ENCODE measurements around the gene INPP5F.

INPP5F gene

DNA sequence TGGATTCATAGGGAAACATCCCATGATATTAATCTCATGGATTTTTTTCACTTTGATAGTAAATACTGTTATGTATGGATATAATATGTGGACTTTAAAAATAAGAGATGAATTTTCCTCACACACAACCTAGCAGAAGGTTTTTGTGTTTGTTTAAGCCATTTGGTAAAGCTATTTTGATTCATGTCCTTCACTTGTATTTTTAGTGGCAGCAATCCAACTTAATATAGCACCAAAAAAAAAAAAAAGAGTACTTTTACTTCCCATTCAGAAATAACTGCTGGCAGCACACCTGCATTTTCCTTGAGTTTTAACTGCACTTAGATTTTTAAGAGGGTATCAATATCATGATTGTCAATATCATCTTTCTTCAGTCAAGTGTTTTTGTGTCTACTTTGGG, 86.8 kb downstream of the INPP5F start:
- Histone ChIP-seq H3K36me3 (ENCODE audit: insufficient read depth, low read length) (no peaks in the 10 kb centered on the region), H3K79me2 (ENCODE audit: insufficient read depth, low read length) (no peaks in the 10 kb centered on the region), H3K9me2 (ENCODE audit: low read depth, low read length) (no peaks in the 10 kb centered on the region), H2AFZ (ENCODE audit: low read length) (no peak overlapping the region), H3K4me3 (ENCODE audit: low read depth, low read length, poor library complexity, severe bottlenecking) (no peak overlapping the region), H3K27ac (ENCODE audit: low read depth, low read length, poor library complexity, severe bottlenecking) (no peak overlapping the region), H4K20me1 (ENCODE audit: insufficient read depth, low read length) (no peaks in the 10 kb centered on the region), H3K9me3 (ENCODE audit: low read length) (no peaks in the 10 kb centered on the region), H3K4me1 (ENCODE audit: insufficient read depth, low read length, severe bottlenecking) (no peaks in the 10 kb centered on the region), H3K4me2 (ENCODE audit: low read length) (no peak overlapping the region), H3K27me3 (ENCODE audit: insufficient read depth, low read length) (no peaks in the 10 kb centered on the region), H3K9ac (ENCODE audit: low read length) (no peak overlapping the region), H3F3A (ENCODE audit: insufficient read depth, low read length) (no peaks in the 10 kb centered on the region)
- TF ChIP-seq EZH2 (IDR thresholded peaks at IDR 0.05; ENCODE audit: borderline replicate concordance, low read length), result no peak
- TF ChIP-seq, protein P1, sequence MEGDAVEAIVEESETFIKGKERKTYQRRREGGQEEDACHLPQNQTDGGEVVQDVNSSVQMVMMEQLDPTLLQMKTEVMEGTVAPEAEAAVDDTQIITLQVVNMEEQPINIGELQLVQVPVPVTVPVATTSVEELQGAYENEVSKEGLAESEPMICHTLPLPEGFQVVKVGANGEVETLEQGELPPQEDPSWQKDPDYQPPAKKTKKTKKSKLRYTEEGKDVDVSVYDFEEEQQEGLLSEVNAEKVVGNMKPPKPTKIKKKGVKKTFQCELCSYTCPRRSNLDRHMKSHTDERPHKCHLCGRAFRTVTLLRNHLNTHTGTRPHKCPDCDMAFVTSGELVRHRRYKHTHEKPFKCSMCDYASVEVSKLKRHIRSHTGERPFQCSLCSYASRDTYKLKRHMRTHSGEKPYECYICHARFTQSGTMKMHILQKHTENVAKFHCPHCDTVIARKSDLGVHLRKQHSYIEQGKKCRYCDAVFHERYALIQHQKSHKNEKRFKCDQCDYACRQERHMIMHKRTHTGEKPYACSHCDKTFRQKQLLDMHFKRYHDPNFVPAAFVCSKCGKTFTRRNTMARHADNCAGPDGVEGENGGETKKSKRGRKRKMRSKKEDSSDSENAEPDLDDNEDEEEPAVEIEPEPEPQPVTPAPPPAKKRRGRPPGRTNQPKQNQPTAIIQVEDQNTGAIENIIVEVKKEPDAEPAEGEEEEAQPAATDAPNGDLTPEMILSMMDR (IDR thresholded peaks at IDR 0.05; ENCODE audit: low read length), result no peak

GRCh38 chr10:119815671-119816070, 89.8 kb downstream of the INPP5F start:
- H4K20me1 ChIP-seq (ENCODE audit: insufficient read depth, low read length), result no peaks in the 10 kb centered on the region
- no peaks in the 10 kb centered on the region for H3K9me3 ChIP-seq (ENCODE audit: low read length)
- no peaks in the 10 kb centered on the region for H3K36me3 ChIP-seq (ENCODE audit: insufficient read depth, low read length)
- H3K27ac ChIP-seq (ENCODE audit: low read depth, low read length, poor library complexity, severe bottlenecking), result no peak overlapping the region
- no peak overlapping the region for H3K4me2 ChIP-seq (ENCODE audit: low read length)
- no peak overlapping the region for H3K4me3 ChIP-seq (ENCODE audit: low read depth, low read length, poor library complexity, severe bottlenecking)
- no peaks in the 10 kb centered on the region for H3K4me1 ChIP-seq (ENCODE audit: insufficient read depth, low read length, severe bottlenecking)
- no peak for TF ChIP-seq EZH2 (IDR thresholded peaks at IDR 0.05; ENCODE audit: borderline replicate concordance, low read length)
- TF ChIP-seq, protein P1 (IDR thresholded peaks at IDR 0.05; ENCODE audit: low read length), result no peak
- H2AFZ ChIP-seq (ENCODE audit: low read length), result no peak overlapping the region
- no peaks in the 10 kb centered on the region for H3K9me2 ChIP-seq (ENCODE audit: low read depth, low read length)
- H3K27me3 ChIP-seq (ENCODE audit: insufficient read depth, low read length), result no peaks in the 10 kb centered on the region
- no peaks in the 10 kb centered on the region for H3F3A ChIP-seq (ENCODE audit: insufficient read depth, low read length)
- no peaks in the 10 kb centered on the region for H3K79me2 ChIP-seq (ENCODE audit: insufficient read depth, low read length)
- no peak overlapping the region for H3K9ac ChIP-seq (ENCODE audit: low read length)

- TF ChIP-seq, protein P1 (IDR thresholded peaks at IDR 0.05; ENCODE audit: low read length), result no peak
- no peak for TF ChIP-seq EZH2 (IDR thresholded peaks at IDR 0.05; ENCODE audit: borderline replicate concordance, low read length)
- H2AFZ ChIP-seq (ENCODE audit: low read length), result no peak overlapping the region
- no peaks in the 10 kb centered on the region for H3K9me2 ChIP-seq (ENCODE audit: low read depth, low read length)
- H3F3A ChIP-seq (ENCODE audit: insufficient read depth, low read length), result no peaks in the 10 kb centered on the region
- no peaks in the 10 kb centered on the region for H3K4me1 ChIP-seq (ENCODE audit: insufficient read depth, low read length, severe bottlenecking)
- H3K4me2 ChIP-seq (ENCODE audit: low read length), result no peak overlapping the region
- no peaks in the 10 kb centered on the region for H3K27me3 ChIP-seq (ENCODE audit: insufficient read depth, low read length)
- no peaks in the 10 kb centered on the region for H3K9me3 ChIP-seq (ENCODE audit: low read length)
- H4K20me1 ChIP-seq (ENCODE audit: insufficient read depth, low read length), result no peaks in the 10 kb centered on the region
- H3K79me2 ChIP-seq (ENCODE audit: insufficient read depth, low read length), result no peaks in the 10 kb centered on the region
- no peak overlapping the region for H3K27ac ChIP-seq (ENCODE audit: low read depth, low read length, poor library complexity, severe bottlenecking)
- no peak overlapping the region for H3K9ac ChIP-seq (ENCODE audit: low read length)
- no peak overlapping the region for H3K4me3 ChIP-seq (ENCODE audit: low read depth, low read length, poor library complexity, severe bottlenecking)
- H3K36me3 ChIP-seq (ENCODE audit: insufficient read depth, low read length), result no peaks in the 10 kb centered on the region
Measured at GRCh38 chr10:119817991-119818888, 92.4 kb downstream of the INPP5F start.
